HL-60 (cell line): ENCODE results near the gene SERPINA3.

ENCODE experiments used
- POLR2AphosphoS5 ChIP-seq: IDR thresholded peaks from 2 replicates; pipeline ENCODE4 v1.6.1; 2012; ENCODE audit warnings: low read depth
- SPI1 ChIP-seq: IDR thresholded peaks from 2 replicates; pipeline ENCODE4 v1.6.1; 2012; ENCODE audit warnings: low read depth, mild to moderate bottlenecking, borderline replicate concordance
- TF ChIP-seq, protein P1 (sequence below): IDR thresholded peaks from one replicate; pipeline ENCODE4 v1.5.1; 2011; ENCODE audit warnings: low read length, control low read depth, inconsistent platforms; ENCODE audit not compliant: insufficient read depth
- TF ChIP-seq, protein P2 (sequence below): IDR thresholded peaks from 2 replicates; pipeline ENCODE4 v1.6.1; 2012; ENCODE audit warnings: low read depth; ENCODE audit not compliant: insufficient replicate concordance

DNA sequence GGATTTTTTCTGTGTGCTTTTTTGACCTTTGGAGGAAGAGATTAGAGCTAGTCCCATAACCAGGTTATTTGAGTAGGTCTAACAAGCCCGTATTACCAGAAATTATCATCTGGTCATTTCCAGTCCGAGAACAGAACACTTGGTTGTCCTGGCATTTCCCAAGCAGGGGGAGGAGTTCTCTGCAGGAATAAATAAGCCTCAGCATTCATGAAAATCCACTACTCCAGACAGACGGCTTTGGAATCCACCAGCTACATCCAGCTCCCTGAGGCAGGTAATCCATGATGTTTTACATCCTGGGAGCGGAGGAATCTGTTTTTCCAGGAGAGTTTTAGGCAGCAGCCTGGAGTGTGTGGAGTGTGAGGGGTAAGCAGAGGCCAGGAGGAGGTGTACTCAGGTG lies at the start of gene SERPINA3:
- TF ChIP-seq, protein P1, sequence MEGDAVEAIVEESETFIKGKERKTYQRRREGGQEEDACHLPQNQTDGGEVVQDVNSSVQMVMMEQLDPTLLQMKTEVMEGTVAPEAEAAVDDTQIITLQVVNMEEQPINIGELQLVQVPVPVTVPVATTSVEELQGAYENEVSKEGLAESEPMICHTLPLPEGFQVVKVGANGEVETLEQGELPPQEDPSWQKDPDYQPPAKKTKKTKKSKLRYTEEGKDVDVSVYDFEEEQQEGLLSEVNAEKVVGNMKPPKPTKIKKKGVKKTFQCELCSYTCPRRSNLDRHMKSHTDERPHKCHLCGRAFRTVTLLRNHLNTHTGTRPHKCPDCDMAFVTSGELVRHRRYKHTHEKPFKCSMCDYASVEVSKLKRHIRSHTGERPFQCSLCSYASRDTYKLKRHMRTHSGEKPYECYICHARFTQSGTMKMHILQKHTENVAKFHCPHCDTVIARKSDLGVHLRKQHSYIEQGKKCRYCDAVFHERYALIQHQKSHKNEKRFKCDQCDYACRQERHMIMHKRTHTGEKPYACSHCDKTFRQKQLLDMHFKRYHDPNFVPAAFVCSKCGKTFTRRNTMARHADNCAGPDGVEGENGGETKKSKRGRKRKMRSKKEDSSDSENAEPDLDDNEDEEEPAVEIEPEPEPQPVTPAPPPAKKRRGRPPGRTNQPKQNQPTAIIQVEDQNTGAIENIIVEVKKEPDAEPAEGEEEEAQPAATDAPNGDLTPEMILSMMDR: no peak
- TF ChIP-seq, protein P2, sequence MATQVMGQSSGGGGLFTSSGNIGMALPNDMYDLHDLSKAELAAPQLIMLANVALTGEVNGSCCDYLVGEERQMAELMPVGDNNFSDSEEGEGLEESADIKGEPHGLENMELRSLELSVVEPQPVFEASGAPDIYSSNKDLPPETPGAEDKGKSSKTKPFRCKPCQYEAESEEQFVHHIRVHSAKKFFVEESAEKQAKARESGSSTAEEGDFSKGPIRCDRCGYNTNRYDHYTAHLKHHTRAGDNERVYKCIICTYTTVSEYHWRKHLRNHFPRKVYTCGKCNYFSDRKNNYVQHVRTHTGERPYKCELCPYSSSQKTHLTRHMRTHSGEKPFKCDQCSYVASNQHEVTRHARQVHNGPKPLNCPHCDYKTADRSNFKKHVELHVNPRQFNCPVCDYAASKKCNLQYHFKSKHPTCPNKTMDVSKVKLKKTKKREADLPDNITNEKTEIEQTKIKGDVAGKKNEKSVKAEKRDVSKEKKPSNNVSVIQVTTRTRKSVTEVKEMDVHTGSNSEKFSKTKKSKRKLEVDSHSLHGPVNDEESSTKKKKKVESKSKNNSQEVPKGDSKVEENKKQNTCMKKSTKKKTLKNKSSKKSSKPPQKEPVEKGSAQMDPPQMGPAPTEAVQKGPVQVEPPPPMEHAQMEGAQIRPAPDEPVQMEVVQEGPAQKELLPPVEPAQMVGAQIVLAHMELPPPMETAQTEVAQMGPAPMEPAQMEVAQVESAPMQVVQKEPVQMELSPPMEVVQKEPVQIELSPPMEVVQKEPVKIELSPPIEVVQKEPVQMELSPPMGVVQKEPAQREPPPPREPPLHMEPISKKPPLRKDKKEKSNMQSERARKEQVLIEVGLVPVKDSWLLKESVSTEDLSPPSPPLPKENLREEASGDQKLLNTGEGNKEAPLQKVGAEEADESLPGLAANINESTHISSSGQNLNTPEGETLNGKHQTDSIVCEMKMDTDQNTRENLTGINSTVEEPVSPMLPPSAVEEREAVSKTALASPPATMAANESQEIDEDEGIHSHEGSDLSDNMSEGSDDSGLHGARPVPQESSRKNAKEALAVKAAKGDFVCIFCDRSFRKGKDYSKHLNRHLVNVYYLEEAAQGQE: no peak
- TF ChIP-seq POLR2AphosphoS5 (no peak), SPI1 (no peak)
